BLaER1 (cell line): ENCODE results near the gene BAIAP3.

ENCODE experiments used
- H3K27ac ChIP-seq: shearing (Covaris generic); formaldehyde crosslinking; 2 replicates; pipeline ENCODE4 v1.8.1; 2022
- H3K27me3 ChIP-seq: shearing (Covaris generic); formaldehyde crosslinking; 2 replicates; pipeline ENCODE4 v1.8.1; 2022
- H3K36me3 ChIP-seq: shearing (Covaris generic); formaldehyde crosslinking; 2 replicates; pipeline ENCODE4 v1.8.1; 2022
- H3K4me1 ChIP-seq: shearing (Covaris generic); formaldehyde crosslinking; 2 replicates; pipeline ENCODE4 v1.8.1; 2022
- H3K4me2 ChIP-seq: shearing (Covaris generic); formaldehyde crosslinking; 2 replicates; pipeline ENCODE4 v1.8.1; 2022
- H3K4me3 ChIP-seq: shearing (Covaris generic); formaldehyde crosslinking; 2 replicates; pipeline ENCODE4 v1.8.1; 2022
- H3K9ac ChIP-seq: shearing (Covaris generic); formaldehyde crosslinking; 2 replicates; pipeline ENCODE4 v1.8.1; 2022
- H3K9me3 ChIP-seq: shearing (Covaris generic); formaldehyde crosslinking; 2 replicates; pipeline ENCODE4 v1.8.1; 2022
- H4K20me1 ChIP-seq: shearing (Covaris generic); formaldehyde crosslinking; 2 replicates; pipeline ENCODE4 v1.8.1; 2022
- Cebpa-rat ChIP-seq: shearing (Covaris generic); IDR thresholded peaks from 2 replicates; pipeline ENCODE4 v1.8.1; 2022

BAIAP3 gene

GRCh38 chr16:1375298-1375640, 41.8 kb downstream of the BAIAP3 start:
- H3K9ac ChIP-seq, result no peak overlapping the region
- H3K4me2 ChIP-seq, result no peak overlapping the region
- H3K36me3 ChIP-seq, result peaks cover 69% of the 10 kb centered on the region
- H3K9me3 ChIP-seq, result no peaks in the 10 kb centered on the region
- peaks cover 25% of the 10 kb centered on the region for H3K4me1 ChIP-seq
- TF ChIP-seq Cebpa-rat, result no peak
- H3K4me3 ChIP-seq, result no peak overlapping the region
- no peak overlapping the region for H3K27ac ChIP-seq
- peaks cover 85% of the 10 kb centered on the region for H4K20me1 ChIP-seq
- no peaks in the 10 kb centered on the region for H3K27me3 ChIP-seq

GRCh38 chr16:1375741-1376410, 42.4 kb downstream of the BAIAP3 start:
- Histone ChIP-seq H3K4me2 (no peak overlapping the region), H3K36me3 (peaks cover 66% of the 10 kb centered on the region), H3K9me3 (no peaks in the 10 kb centered on the region), H3K9ac (no peak overlapping the region), H4K20me1 (peaks cover 83% of the 10 kb centered on the region), H3K4me1 (peaks cover 25% of the 10 kb centered on the region), H3K27ac (no peak overlapping the region), H3K27me3 (no peaks in the 10 kb centered on the region), H3K4me3 (no peak overlapping the region)
- TF ChIP-seq Cebpa-rat, result no peak

DNA sequence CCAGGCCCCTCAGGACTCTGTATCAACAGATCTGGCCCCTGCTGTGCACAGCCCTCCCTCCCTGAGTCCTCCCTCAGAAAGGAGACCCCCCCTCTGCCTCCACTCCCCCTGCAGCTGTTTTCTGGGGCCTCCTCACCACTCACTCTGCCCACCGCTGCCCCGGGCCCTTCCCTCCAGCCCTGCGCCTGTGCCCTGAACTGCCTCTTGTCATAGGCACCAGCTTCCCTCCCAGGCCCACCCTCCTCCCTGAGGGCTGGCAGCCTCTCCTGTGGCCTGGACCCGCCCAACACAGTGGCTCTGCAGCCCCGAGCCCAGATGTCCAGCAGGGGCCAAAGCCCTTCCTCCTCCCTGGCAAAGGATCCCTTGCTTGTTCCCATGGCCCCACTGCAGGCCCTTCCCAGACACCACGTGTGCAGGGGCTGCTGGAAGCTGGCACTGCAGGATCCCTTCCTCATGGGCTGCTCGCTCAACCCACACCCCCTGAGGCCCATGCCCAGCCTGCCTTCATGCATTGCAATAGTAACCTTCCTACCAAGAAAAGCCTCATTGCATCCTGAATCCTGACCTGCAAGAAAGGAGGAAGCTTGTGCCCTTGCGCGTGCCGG, 44.1 kb downstream of the BAIAP3 start:
- Histone ChIP-seq H3K4me2 (peak overlapping the region; percentile 99), H3K9me3 (no peaks in the 10 kb centered on the region), H4K20me1 (peaks cover 66% of the 10 kb centered on the region), H3K4me3 (no peak overlapping the region), H3K36me3 (peaks cover 66% of the 10 kb centered on the region), H3K27ac (no peak overlapping the region), H3K4me1 (peaks cover 25% of the 10 kb centered on the region), H3K27me3 (no peaks in the 10 kb centered on the region), H3K9ac (no peak overlapping the region)
- TF ChIP-seq Cebpa-rat, result no peak

GRCh38 chr16:1378087-1378803, 44.8 kb downstream of the BAIAP3 start:
- peak overlapping the region; percentile 99 for H3K4me2 ChIP-seq
- H3K9me3 ChIP-seq, result no peaks in the 10 kb centered on the region
- H3K9ac ChIP-seq, result peak overlapping the region; percentile 86; the same call in 1 of the 2 replicates
- H3K27ac ChIP-seq, result peak overlapping the region; percentile 87
- TF ChIP-seq Cebpa-rat, result no peak
- peak overlapping the region; percentile 73 for H3K4me3 ChIP-seq
- H3K4me1 ChIP-seq, result peaks cover 25% of the 10 kb centered on the region
- peaks cover 72% of the 10 kb centered on the region for H3K36me3 ChIP-seq
- H3K27me3 ChIP-seq, result no peaks in the 10 kb centered on the region
- peaks cover 65% of the 10 kb centered on the region for H4K20me1 ChIP-seq

DNA sequence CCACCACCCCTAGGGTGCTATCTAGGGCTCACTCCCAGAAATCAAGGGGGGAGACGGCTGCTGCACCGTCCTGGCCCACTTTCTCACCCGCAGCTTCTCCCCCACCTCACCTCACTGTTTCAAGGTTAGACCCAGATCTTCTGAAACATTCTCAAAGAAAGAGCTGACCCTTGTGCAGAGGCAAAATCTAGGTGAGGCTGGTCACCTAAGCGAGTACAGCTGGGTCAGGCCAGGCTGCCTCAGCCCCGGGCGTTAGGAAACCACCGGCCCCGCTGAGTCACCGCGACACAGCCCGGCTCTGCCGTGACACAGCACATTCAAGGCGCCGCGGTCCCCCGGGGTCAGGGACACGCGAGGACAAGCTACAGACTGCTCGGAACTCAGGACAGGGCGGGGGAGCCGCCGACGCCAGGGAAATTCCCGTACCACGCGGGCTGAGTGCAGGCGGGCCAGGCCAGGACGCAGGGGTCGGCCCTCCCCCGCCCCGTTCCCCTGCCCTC, 45.4 kb downstream of the BAIAP3 start:
- Histone ChIP-seq H3K36me3 (peaks cover 78% of the 10 kb centered on the region), H3K4me1 (peaks cover 25% of the 10 kb centered on the region), H3K4me3 (peak overlapping the region; percentile 73), H3K9ac (peak overlapping the region; percentile 86), H3K4me2 (peak overlapping the region; percentile 99), H4K20me1 (peaks cover 65% of the 10 kb centered on the region), H3K27me3 (no peaks in the 10 kb centered on the region), H3K27ac (peak overlapping the region; percentile 87), H3K9me3 (no peaks in the 10 kb centered on the region)
- no peak for TF ChIP-seq Cebpa-rat

GRCh38 chr16:1379304-1380076, 46.0 kb downstream of the BAIAP3 start:
- H4K20me1 ChIP-seq, result peaks cover 59% of the 10 kb centered on the region
- peaks cover 25% of the 10 kb centered on the region for H3K4me1 ChIP-seq
- TF ChIP-seq Cebpa-rat, result no peak
- peak overlapping the region; percentile 73 for H3K4me3 ChIP-seq
- H3K4me2 ChIP-seq, result peak overlapping the region; percentile 99
- peak overlapping the region; percentile 87 for H3K27ac ChIP-seq
- no peaks in the 10 kb centered on the region for H3K9me3 ChIP-seq
- peak overlapping the region; percentile 86 for H3K9ac ChIP-seq
- no peaks in the 10 kb centered on the region for H3K27me3 ChIP-seq
- H3K36me3 ChIP-seq, result peaks cover 77% of the 10 kb centered on the region

GRCh38 chr16:1380195-1380594, 46.8 kb downstream of the BAIAP3 start:
- TF ChIP-seq Cebpa-rat, result no peak
- no peak overlapping the region for H3K9ac ChIP-seq
- peaks cover 25% of the 10 kb centered on the region for H3K4me1 ChIP-seq
- H3K9me3 ChIP-seq, result no peaks in the 10 kb centered on the region
- H3K4me2 ChIP-seq, result peak overlapping the region; percentile 99; the same call in 1 of the 2 replicates
- peaks cover 52% of the 10 kb centered on the region for H4K20me1 ChIP-seq
- no peak overlapping the region; the same call in 1 of the 2 replicates for H3K4me3 ChIP-seq
- peaks cover 77% of the 10 kb centered on the region for H3K36me3 ChIP-seq
- no peaks in the 10 kb centered on the region for H3K27me3 ChIP-seq
- no peak overlapping the region for H3K27ac ChIP-seq

- Histone ChIP-seq H3K9ac (no peak overlapping the region), H3K4me1 (peaks cover 29% of the 10 kb centered on the region), H3K4me2 (no peak overlapping the region), H3K36me3 (peaks cover 70% of the 10 kb centered on the region), H4K20me1 (peaks cover 39% of the 10 kb centered on the region), H3K27me3 (no peaks in the 10 kb centered on the region), H3K4me3 (no peak overlapping the region), H3K9me3 (no peaks in the 10 kb centered on the region), H3K27ac (no peak overlapping the region)
- TF ChIP-seq Cebpa-rat, result no peak
Observed at GRCh38 chr16:1381612-1382406, 48.4 kb downstream of the BAIAP3 start.

DNA sequence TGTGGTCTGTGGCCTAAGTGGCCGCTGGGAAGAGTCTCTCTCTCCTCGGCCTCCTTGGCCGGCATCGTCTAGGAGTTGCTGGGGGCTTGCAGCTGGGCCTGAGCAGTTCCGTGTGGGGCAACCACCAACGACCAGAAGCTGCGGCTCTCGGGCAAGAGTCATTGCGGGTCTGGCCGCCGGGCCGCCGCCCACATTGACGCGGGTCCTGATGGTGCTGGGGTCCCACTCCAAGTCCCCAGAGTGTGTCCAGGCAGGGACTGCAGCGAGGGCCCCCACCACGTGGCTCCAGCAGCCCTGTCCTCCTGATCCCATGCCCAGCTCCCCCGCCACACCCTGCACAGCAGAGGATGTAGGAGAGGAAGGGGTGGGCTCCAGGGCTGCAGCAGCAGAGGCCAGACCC, 50.1 kb downstream of the BAIAP3 start:
- H3K36me3 ChIP-seq, result peaks cover 72% of the 10 kb centered on the region
- H3K27me3 ChIP-seq, result no peaks in the 10 kb centered on the region
- no peaks in the 10 kb centered on the region for H3K9me3 ChIP-seq
- no peak overlapping the region for H3K4me2 ChIP-seq
- H3K27ac ChIP-seq, result no peak overlapping the region
- no peak overlapping the region for H3K9ac ChIP-seq
- H3K4me3 ChIP-seq, result no peak overlapping the region
- H3K4me1 ChIP-seq, result peaks cover 36% of the 10 kb centered on the region
- peaks cover 29% of the 10 kb centered on the region for H4K20me1 ChIP-seq
- no peak for TF ChIP-seq Cebpa-rat
